Astrocyte (in vitro differentiated cells and primary cell): Measurements from ENCODE around the gene EPHB2. TPM values are rescaled to one million over a fixed set of nuclear protein-coding genes. Genes with fewer than 3 reads are reported as not detected.
"Not testable (repeated sequence)": the region's sequence is repeated elsewhere in the genome, so short reads cannot be mapped to it uniquely, and the experiment has no call there.

Experiments used
- DNase-seq: peaks from one replicate; pipeline ENCODE4 v3.0.0-alpha.2; 2010; ENCODE audit warnings: low read depth
- FAIRE-seq: peaks from 2 replicates; lab custom pipeline; 2011; peaks lifted over from hg19 to GRCh38; lab: Jason Lieb, UNC
- H2AFZ ChIP-seq: 2 replicates; pipeline ENCODE4 v1.6.0; 2012; ENCODE audit warnings: low read depth, low read length, inconsistent platforms
- H3K27ac ChIP-seq: 2 replicates; pipeline ENCODE4 v1.5.1; 2011; ENCODE audit warnings: low read depth, low read length, inconsistent platforms
- H3K27me3 ChIP-seq: 2 replicates; pipeline ENCODE4 v1.6.0; 2011; ENCODE audit warnings: low read length, inconsistent platforms; ENCODE audit not compliant: insufficient read depth
- H3K36me3 ChIP-seq: 2 replicates; pipeline ENCODE4 v1.5.1; 2011; ENCODE audit warnings: low read length, inconsistent platforms; ENCODE audit not compliant: insufficient read depth
- H3K4me1 ChIP-seq: 2 replicates; pipeline ENCODE4 v1.5.1; 2011; ENCODE audit warnings: low read length, inconsistent platforms; ENCODE audit not compliant: insufficient read depth
- H3K4me2 ChIP-seq: 2 replicates; pipeline ENCODE4 v1.6.0; 2012; ENCODE audit warnings: low read length, inconsistent platforms
- H3K4me3 ChIP-seq: 2 replicates; pipeline ENCODE4 v1.5.1; 2011; ENCODE audit warnings: low read depth, mild to moderate bottlenecking, low read length, inconsistent platforms; ENCODE audit not compliant: insufficient read depth
- H3K79me2 ChIP-seq: 2 replicates; pipeline ENCODE4 v1.6.0; 2012; ENCODE audit warnings: mild to moderate bottlenecking, low read length, inconsistent platforms; ENCODE audit not compliant: insufficient read depth
- H3K9ac ChIP-seq: 2 replicates; pipeline ENCODE4 v1.6.0; 2012; ENCODE audit warnings: mild to moderate bottlenecking, low read length, inconsistent platforms
- H3K9me3 ChIP-seq: 2 replicates; pipeline ENCODE4 v1.5.1; 2012; ENCODE audit warnings: low read depth, mild to moderate bottlenecking, low read length, inconsistent platforms; ENCODE audit not compliant: insufficient read depth
- H4K20me1 ChIP-seq: 2 replicates; pipeline ENCODE4 v1.6.0; 2012; ENCODE audit warnings: low read length, inconsistent platforms; ENCODE audit not compliant: insufficient read depth
- H3K27ac Mint-ChIP-seq: one replicate; pipeline ENCODE4 v1.8.0; 2021; ENCODE audit warnings: mild to moderate bottlenecking, mixed read lengths; ENCODE audit not compliant: unreplicated experiment
- H3K27me3 Mint-ChIP-seq: one replicate; pipeline ENCODE4 v1.8.0; 2021; ENCODE audit warnings: low read depth, mixed read lengths; ENCODE audit not compliant: unreplicated experiment
- H3K36me3 Mint-ChIP-seq: one replicate; pipeline ENCODE4 v1.8.0; 2021; ENCODE audit warnings: low read depth, mixed read lengths; ENCODE audit not compliant: unreplicated experiment
- H3K4me1 Mint-ChIP-seq: one replicate; pipeline ENCODE4 v1.8.0; 2021; ENCODE audit warnings: low read depth, mixed read lengths; ENCODE audit not compliant: unreplicated experiment
- H3K4me3 Mint-ChIP-seq: one replicate; pipeline ENCODE4 v1.8.0; 2021; ENCODE audit warnings: mild to moderate bottlenecking, moderate library complexity, mixed read lengths; ENCODE audit not compliant: unreplicated experiment
- H3K9me3 Mint-ChIP-seq: one replicate; pipeline ENCODE4 v1.8.0; 2021; ENCODE audit warnings: mild to moderate bottlenecking, mixed read lengths; ENCODE audit not compliant: unreplicated experiment
- CTCF ChIP-seq: IDR thresholded peaks from 2 replicates; pipeline ENCODE4 v1.5.1; 2011; ENCODE audit warnings: low read depth, mild to moderate bottlenecking, inconsistent platforms, low read length, moderate library complexity; ENCODE audit not compliant: insufficient read depth
- EZH2 ChIP-seq: IDR thresholded peaks from 2 replicates; pipeline ENCODE4 v1.6.1; 2012; ENCODE audit warnings: mild to moderate bottlenecking, low read length, inconsistent platforms; ENCODE audit not compliant: insufficient read depth
- total RNA-seq: library from RNA; stranded (reverse); gene quantifications from 2 replicates; pipeline ENCODE4 v1.2.1, GENCODE V29; 2021

Gene EPHB2
- total RNA-seq, 1 donor from 2014 or later = 8.4 TPM

GRCh38 chr1:22662986-22663408 is 47.6 kb upstream of the EPHB2 start:
- Mint-ChIP-seq H3K27me3 (peaks cover 63% of the 10 kb centered on the region), H3K36me3 (no peaks in the 10 kb centered on the region), H3K4me3 (no peak overlapping the region), H3K27ac (no peak overlapping the region), H3K9me3 (no peaks in the 10 kb centered on the region), H3K4me1 (no peaks in the 10 kb centered on the region)
- Histone ChIP-seq H3K9me3 (no peaks in the 10 kb centered on the region), H3K27me3 (peaks cover 33% of the 10 kb centered on the region), H3K4me3 (no peak overlapping the region), H3K9ac (no peak overlapping the region), H4K20me1 (no peaks in the 10 kb centered on the region), H2AFZ (no peak overlapping the region), H3K4me2 (no peak overlapping the region), H3K36me3 (no peaks in the 10 kb centered on the region), H3K27ac (no peak overlapping the region), H3K79me2 (no peaks in the 10 kb centered on the region), H3K4me1 (no peaks in the 10 kb centered on the region)
- TF ChIP-seq CTCF = no peak
- no peak for TF ChIP-seq EZH2
- FAIRE-seq (no peak), DNase-seq (no peak)

- TF ChIP-seq EZH2 = no peak
- TF ChIP-seq CTCF = peak; percentile 81
- Mint-ChIP-seq H3K36me3 (no peaks in the 10 kb centered on the region), H3K9me3 (no peaks in the 10 kb centered on the region), H3K4me3 (no peak overlapping the region), H3K27ac (no peak overlapping the region), H3K27me3 (peaks cover 72% of the 10 kb centered on the region), H3K4me1 (no peaks in the 10 kb centered on the region)
- no peaks in the 10 kb centered on the region for H3K9me3 ChIP-seq
- H4K20me1 ChIP-seq = no peaks in the 10 kb centered on the region
- no peak overlapping the region for H3K9ac ChIP-seq
- H2AFZ ChIP-seq = peak overlapping the region; percentile 60
- FAIRE-seq = no peak
- no peaks in the 10 kb centered on the region for H3K79me2 ChIP-seq
- DNase-seq = peak; percentile 16
- no peak overlapping the region for H3K4me3 ChIP-seq
- H3K36me3 ChIP-seq = no peaks in the 10 kb centered on the region
- H3K27me3 ChIP-seq = peaks cover 32% of the 10 kb centered on the region
- H3K27ac ChIP-seq = no peak overlapping the region
- no peaks in the 10 kb centered on the region for H3K4me1 ChIP-seq
- no peak overlapping the region for H3K4me2 ChIP-seq
Measured at GRCh38 chr1:22665752-22666151, 44.9 kb upstream of the EPHB2 start.

GRCh38 chr1:22666412-22666811 is 44.2 kb upstream of the EPHB2 start:
- no peaks in the 10 kb centered on the region for H3K79me2 ChIP-seq
- FAIRE-seq = no peak

GRCh38 chr1:22668840-22669239 is 41.8 kb upstream of the EPHB2 start:
- H3K27me3 Mint-ChIP-seq = peaks cover 72% of the 10 kb centered on the region

More at GRCh38 chr1:22666412-22666811, 44.2 kb upstream of the EPHB2 start:
- no peak overlapping the region for H3K27ac Mint-ChIP-seq
- TF ChIP-seq EZH2 (no peak), CTCF (no peak)
- DNase-seq = no peak
- no peak overlapping the region for H3K4me3 Mint-ChIP-seq
- Histone ChIP-seq H3K9ac (no peak overlapping the region), H4K20me1 (no peaks in the 10 kb centered on the region), H3K36me3 (no peaks in the 10 kb centered on the region), H3K9me3 (no peaks in the 10 kb centered on the region), H3K27ac (no peak overlapping the region), H3K4me1 (no peaks in the 10 kb centered on the region), H2AFZ (no peak overlapping the region), H3K27me3 (peaks cover 39% of the 10 kb centered on the region), H3K4me2 (no peak overlapping the region), H3K4me3 (no peak overlapping the region)
- no peaks in the 10 kb centered on the region for H3K9me3 Mint-ChIP-seq
- H3K4me1 Mint-ChIP-seq = no peaks in the 10 kb centered on the region
- H3K27me3 Mint-ChIP-seq = peaks cover 73% of the 10 kb centered on the region
- H3K36me3 Mint-ChIP-seq = no peaks in the 10 kb centered on the region

More at GRCh38 chr1:22668840-22669239, 41.8 kb upstream of the EPHB2 start:
- not testable (repeated sequence) for H3K4me2 ChIP-seq, H3K27ac Mint-ChIP-seq, H3K36me3 Mint-ChIP-seq, H3K36me3 ChIP-seq, H2AFZ ChIP-seq, H4K20me1 ChIP-seq, H3K4me1 ChIP-seq, H3K9ac ChIP-seq, H3K4me3 Mint-ChIP-seq, H3K4me3 ChIP-seq, H3K4me1 Mint-ChIP-seq, H3K9me3 ChIP-seq, H3K27ac ChIP-seq, H3K9me3 Mint-ChIP-seq, DNase-seq, FAIRE-seq, H3K79me2 ChIP-seq
- H3K27me3 ChIP-seq = peaks cover 48% of the 10 kb centered on the region
